HG03565 (cell line): ENCODE data around the gene TAOK3.
"Not testable (repeated sequence)": the region's sequence is repeated elsewhere in the genome, so short reads cannot be mapped to it uniquely, and the experiment has no call there.

Experiments
- ATAC-seq: cut with Tn5 transposase; IDR thresholded peaks from one replicate; pipeline ENCODE4 v1.9.1; 2021; ENCODE audit warnings: mild to moderate bottlenecking, moderate library complexity; ENCODE audit not compliant: unreplicated experiment

Gene TAOK3

GRCh38 chr12:118304093-118304492 is 68.6 kb downstream of the TAOK3 start:
- no peak for ATAC-seq

GRCh38 chr12:118302053-118302452 is 70.7 kb downstream of the TAOK3 start:
- no peak for ATAC-seq

- ATAC-seq = no peak
These were observed 72.8 kb downstream of the TAOK3 start for GRCh38 chr12:118299791-118300460.

GRCh38 chr12:118297284-118297683 is 75.4 kb downstream of the TAOK3 start:
- no peak for ATAC-seq

GRCh38 chr12:118292836-118293235 is 79.9 kb downstream of the TAOK3 start:
- ATAC-seq = no peak

GRCh38 chr12:118290130-118290529 is 82.6 kb downstream of the TAOK3 start:
- ATAC-seq = no peak

GRCh38 chr12:118288174-118288573 is 84.5 kb downstream of the TAOK3 start:
- ATAC-seq = no peak

GRCh38 chr12:118287728-118288127 is 85.0 kb downstream of the TAOK3 start:
- no peak for ATAC-seq

GRCh38 chr12:118282767-118283166 is 89.9 kb downstream of the TAOK3 start:
- ATAC-seq = no peak

GRCh38 chr12:118278288-118278687 is 94.4 kb downstream of the TAOK3 start:
- ATAC-seq = not testable (repeated sequence)

- ATAC-seq = no peak
These were observed 98.6 kb downstream of the TAOK3 start for GRCh38 chr12:118274066-118274465.

- ATAC-seq = no peak
These were observed 100.8 kb downstream of the TAOK3 start for GRCh38 chr12:118271770-118272417.

GRCh38 chr12:118271183-118271582 is 101.5 kb downstream of the TAOK3 start:
- no peak for ATAC-seq

GRCh38 chr12:118269806-118270205 is 102.9 kb downstream of the TAOK3 start:
- ATAC-seq = no peak

GRCh38 chr12:118259079-118259478 is 113.6 kb downstream of the TAOK3 start:
- ATAC-seq = no peak

GRCh38 chr12:118256352-118256751 is 116.4 kb downstream of the TAOK3 start:
- ATAC-seq = no peak

GRCh38 chr12:118249547-118249946 is 123.2 kb downstream of the TAOK3 start:
- no peak for ATAC-seq

GRCh38 chr12:118245886-118246285 is 126.8 kb downstream of the TAOK3 start:
- not testable (repeated sequence) for ATAC-seq

- ATAC-seq = no peak
These were observed 133.8 kb downstream of the TAOK3 start for GRCh38 chr12:118238888-118239287.

- ATAC-seq = no peak
These were observed 134.8 kb downstream of the TAOK3 start for GRCh38 chr12:118237908-118238307.

GRCh38 chr12:118237052-118237665 is 135.5 kb downstream of the TAOK3 start:
- peak; percentile 79 for ATAC-seq

- ATAC-seq = no peak
These were observed 152.0 kb downstream of the TAOK3 start for GRCh38 chr12:118220702-118221101.
